Transverse colon (tissue), 4 donors: Measurements from ENCODE around the gene FAM120A. TPM values are rescaled to one million over a fixed set of nuclear protein-coding genes. Genes with fewer than 3 reads are reported as not detected.

Experiments
- DNase-seq: peaks from one replicate; pipeline ENCODE4 v3.0.0-alpha.2; 2019
- H3K27ac ChIP-seq, 4 donors: fragments of 200-600 bp; sonication (generic); 2 replicates each; pipeline ENCODE4 v1.5.1; 2016 to 2018; ENCODE audit warnings: inconsistent platforms in 4 of 4
- H3K27me3 ChIP-seq: fragments of 200-600 bp; sonication (generic); 2 replicates; pipeline ENCODE4 v1.5.1; 2017; ENCODE audit warnings: inconsistent platforms
- H3K36me3 ChIP-seq, 4 donors: fragments of 200-600 bp; sonication (generic); 2 replicates each; pipeline ENCODE4 v1.5.1; 2017 to 2019; ENCODE audit warnings: inconsistent platforms in 4 of 4
- H3K4me1 ChIP-seq, 4 donors: fragments of 200-600 bp; sonication (generic); 2 replicates each; pipeline ENCODE4 v1.5.1; 2017 to 2020; ENCODE audit warnings: inconsistent platforms in 4 of 4
- H3K4me3 ChIP-seq, 4 donors: fragments of 200-600 bp; sonication (generic); 1 replicate in 1 of 4; 2 replicates in 3 of 4; pipeline versions ENCODE4 v1.5.1 to v1.6.1; 2017 to 2019; ENCODE audit warnings: inconsistent platforms in 4 of 4
- H3K9me3 ChIP-seq, 2 donors: fragments of 200-600 bp; sonication (generic); 2 replicates each; pipeline ENCODE4 v1.5.1; 2017 to 2019; ENCODE audit warnings: inconsistent platforms in 2 of 2
- EP300 ChIP-seq: sonication (generic); formaldehyde crosslinking; IDR thresholded peaks from one replicate; pipeline ENCODE4 v1.6.1; 2017; ENCODE audit warnings: antibody characterized with exemption, low read depth
- POLR2A ChIP-seq: fragments of 450-650 bp; IDR thresholded peaks from one replicate; pipeline ENCODE4 v1.6.1; 2016; ENCODE audit warnings: antibody characterized with exemption, mild to moderate bottlenecking, moderate library complexity
- POLR2AphosphoS5 ChIP-seq, 3 donors: sonication (generic); formaldehyde crosslinking; IDR thresholded peaks; one replicate each; pipeline ENCODE4 v1.6.1; 2016; ENCODE audit warnings: antibody characterized with exemption in 3 of 3
- WGBS, 2 donors: methylation state at CpG; one replicate each; pipeline ENCODE4 v1.1.5; 2018; ENCODE audit warnings: low coverage in 1 of 2; 5-methylcytosine and 5-hydroxymethylcytosine counted together
- in situ Hi-C, 4 donors: fragments of 200-750 bp; cut with MboI; loops; one replicate each; pipeline versions ENCODE4 v1.15.0 to v1.15.1; 2017; ENCODE audit warnings: low sequenced_read_pairs in 3 of 4, low pct_ligation_motif_present in 1 of 4, low pct_unique_long_range_greater_than_20kb in 1 of 4
- intact Hi-C: fragments of 100-400 bp; cut with DNase I; formaldehyde crosslinking; loops from one replicate; pipeline ENCODE4 v1.15.1; 2023; ENCODE audit warnings: low total_unique reads
- total RNA-seq, 4 donors: library from RNA; depleted of rRNA; stranded (reverse); fragments of >200 nt; gene quantifications; one replicate each; pipeline ENCODE4 v1.1.0, GENCODE V29; 2016
- TF ChIP-seq, protein P1 (sequence below), 5 experiments: fragments of 200-600 bp in 3 of 5; fragments of 450-650 bp in 2 of 5; sonication (generic) in 3 of 5; IDR thresholded peaks; 1 replicate in 2 of 5; 2 replicates in 3 of 5; pipeline ENCODE4 v1.5.1; 2016 to 2017; ENCODE audit warnings: antibody characterized with exemption in 5 of 5, inconsistent platforms in 3 of 5, mild to moderate bottlenecking in 2 of 5, moderate library complexity in 1 of 5

FAM120A gene
- total RNA-seq, 4 donors from 2014 or later, result 122 to 244 (median 180) TPM

DNA sequence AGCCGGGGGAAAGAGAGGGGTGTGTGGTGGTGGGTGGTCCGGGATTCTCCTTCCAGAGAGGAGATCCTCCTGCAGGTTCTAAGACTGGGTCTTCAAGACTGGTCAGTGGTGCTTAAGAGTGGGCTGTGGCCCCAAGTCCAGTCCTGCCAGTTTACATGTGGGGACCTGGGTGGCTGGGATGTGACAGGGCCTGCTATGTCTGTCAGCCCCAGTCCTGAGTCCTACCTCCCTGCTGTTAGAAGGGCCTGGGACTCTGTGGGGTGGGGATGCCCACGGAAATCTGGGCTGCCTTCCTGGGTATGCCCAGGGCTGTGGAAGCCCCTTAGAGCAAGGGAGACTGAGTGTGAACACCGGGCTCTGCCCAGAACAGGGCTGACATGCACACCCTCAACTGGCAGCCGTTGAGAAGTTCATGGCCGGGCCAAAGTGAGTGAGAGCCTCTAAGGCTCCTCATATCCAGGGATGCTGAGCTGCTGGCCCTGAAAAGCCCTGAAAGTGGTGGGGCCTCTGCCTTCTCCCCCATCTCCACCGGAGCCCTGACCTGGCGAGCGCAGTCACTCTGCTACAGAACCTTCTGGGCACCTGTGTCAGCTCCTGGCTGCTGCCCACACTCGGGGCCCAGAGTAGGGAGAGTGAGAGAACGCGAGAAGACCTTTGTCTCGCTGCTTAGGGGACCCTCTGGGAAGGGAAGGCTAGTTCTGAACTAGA, 126.6 kb downstream of the FAM120A start:
- intact Hi-C loops, result no loop called here
- Histone ChIP-seq H3K9me3 (no peaks in the 10 kb centered on the region), H3K4me3 (peak overlapping the region in 3 of 4 donors; percentile 82 to 98 (median 86)), H3K4me1 (peaks cover 4 to 65% (median 53%) of the 10 kb centered on the region in 4 donors), H3K27me3 (no peaks in the 10 kb centered on the region), H3K36me3 (no peaks in the 10 kb centered on the region), H3K27ac (peak overlapping the region; percentile 85 to 98 (median 94))
- WGBS, 2 donors, result 70 to 100% methylated on average over 1 to 13 of the region's 13 CpGs
- DNase-seq, result no peak
- TF ChIP-seq POLR2A (no peak), EP300 (no peak), POLR2AphosphoS5 (IDR thresholded peaks at IDR 0.05) (no peak)
- TF ChIP-seq, protein P1, sequence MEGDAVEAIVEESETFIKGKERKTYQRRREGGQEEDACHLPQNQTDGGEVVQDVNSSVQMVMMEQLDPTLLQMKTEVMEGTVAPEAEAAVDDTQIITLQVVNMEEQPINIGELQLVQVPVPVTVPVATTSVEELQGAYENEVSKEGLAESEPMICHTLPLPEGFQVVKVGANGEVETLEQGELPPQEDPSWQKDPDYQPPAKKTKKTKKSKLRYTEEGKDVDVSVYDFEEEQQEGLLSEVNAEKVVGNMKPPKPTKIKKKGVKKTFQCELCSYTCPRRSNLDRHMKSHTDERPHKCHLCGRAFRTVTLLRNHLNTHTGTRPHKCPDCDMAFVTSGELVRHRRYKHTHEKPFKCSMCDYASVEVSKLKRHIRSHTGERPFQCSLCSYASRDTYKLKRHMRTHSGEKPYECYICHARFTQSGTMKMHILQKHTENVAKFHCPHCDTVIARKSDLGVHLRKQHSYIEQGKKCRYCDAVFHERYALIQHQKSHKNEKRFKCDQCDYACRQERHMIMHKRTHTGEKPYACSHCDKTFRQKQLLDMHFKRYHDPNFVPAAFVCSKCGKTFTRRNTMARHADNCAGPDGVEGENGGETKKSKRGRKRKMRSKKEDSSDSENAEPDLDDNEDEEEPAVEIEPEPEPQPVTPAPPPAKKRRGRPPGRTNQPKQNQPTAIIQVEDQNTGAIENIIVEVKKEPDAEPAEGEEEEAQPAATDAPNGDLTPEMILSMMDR (IDR thresholded peaks at IDR 0.05), result no peak
- in situ Hi-C loops, result no loop called here

GRCh38 chr9:93578844-93579243, 127.4 kb downstream of the FAM120A start:
- in situ Hi-C loops (no loop called here), intact Hi-C loops (no loop called here)
- DNase-seq, result no peak
- peaks cover 4 to 65% (median 53%) of the 10 kb centered on the region in 4 donors for H3K4me1 ChIP-seq
- 75 to 93% methylated on average over 2 to 5 of the region's 5 CpGs for WGBS, 2 donors
- no peaks in the 10 kb centered on the region for H3K36me3 ChIP-seq
- H3K9me3 ChIP-seq, result no peaks in the 10 kb centered on the region
- H3K27ac ChIP-seq, result peak overlapping the region in 1 of 4 donors; percentile 98
- TF ChIP-seq, protein P1 (IDR thresholded peaks at IDR 0.05), result no peak
- no peak overlapping the region for H3K4me3 ChIP-seq
- H3K27me3 ChIP-seq, result no peaks in the 10 kb centered on the region

DNA sequence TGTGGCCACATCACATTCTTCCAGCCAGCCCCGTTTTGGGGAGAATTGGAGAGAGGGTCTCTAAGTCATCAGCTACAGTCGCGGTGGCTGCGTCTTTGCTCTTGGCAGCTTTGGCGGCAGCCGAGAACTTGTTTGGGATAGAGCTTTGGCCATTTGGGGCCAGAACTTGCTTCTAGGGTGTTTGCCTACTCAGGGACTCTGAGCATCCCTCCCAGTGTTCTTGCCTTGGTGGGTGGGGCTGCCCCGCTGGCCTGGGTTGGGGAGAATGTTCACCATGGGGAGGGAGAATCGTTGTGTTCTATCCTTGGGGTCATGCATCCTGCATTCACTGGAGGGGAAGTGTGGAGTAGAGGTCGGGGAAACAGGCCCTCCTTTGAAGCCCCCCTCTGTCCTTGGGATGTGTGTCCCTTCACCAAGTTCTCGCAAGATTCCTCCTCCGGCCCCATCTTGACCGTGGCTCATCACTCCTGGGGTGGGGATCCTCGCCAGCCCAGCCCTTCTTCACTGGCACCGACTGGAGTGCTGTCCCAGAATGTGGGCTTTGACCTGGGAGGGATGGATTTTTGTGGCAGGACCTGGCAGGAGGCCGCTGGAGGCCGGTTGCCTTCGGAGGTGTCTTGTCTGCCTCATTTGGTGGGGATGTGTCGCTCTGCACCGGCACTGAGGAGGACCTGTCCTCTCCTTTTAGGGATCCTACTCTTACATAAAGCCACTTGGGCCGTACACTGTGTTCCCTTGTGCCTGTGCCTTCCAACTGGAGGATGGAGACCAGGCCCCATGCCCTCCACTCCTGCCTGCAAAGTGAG, 128.4 kb downstream of the FAM120A start:
- 70 to 88% methylated on average over 2 to 20 of the region's 20 CpGs for WGBS, 2 donors
- intact Hi-C loops (no loop called here), in situ Hi-C loops (no loop called here)
- H3K27ac ChIP-seq, result peak overlapping the region in 1 of 4 donors; percentile 12
- no peak for DNase-seq
- H3K27me3 ChIP-seq, result no peaks in the 10 kb centered on the region
- H3K4me1 ChIP-seq, result peaks cover 4 to 62% (median 51%) of the 10 kb centered on the region in 4 donors
- H3K9me3 ChIP-seq, result no peaks in the 10 kb centered on the region
- H3K4me3 ChIP-seq, result no peak overlapping the region
- TF ChIP-seq EP300, result no peak
- no peak for TF ChIP-seq POLR2A
- TF ChIP-seq, protein P1 (IDR thresholded peaks at IDR 0.05), result no peak
- no peak for TF ChIP-seq POLR2AphosphoS5 (IDR thresholded peaks at IDR 0.05)
- H3K36me3 ChIP-seq, result no peaks in the 10 kb centered on the region

- H3K27ac ChIP-seq, result peak overlapping the region in 1 of 4 donors; percentile 62
- DNase-seq, result no peak
Observed at GRCh38 chr9:93580654-93581380, 129.3 kb downstream of the FAM120A start.

More at GRCh38 chr9:93580654-93581380, 129.3 kb downstream of the FAM120A start:
- Histone ChIP-seq H3K9me3 (no peaks in the 10 kb centered on the region), H3K4me1 (peaks cover 0 to 55% (median 44%) of the 10 kb centered on the region in 4 donors), H3K27me3 (no peaks in the 10 kb centered on the region), H3K4me3 (no peak overlapping the region), H3K36me3 (no peaks in the 10 kb centered on the region)
- WGBS, 2 donors, result 47 to 67% methylated on average over 3 to 10 of the region's 10 CpGs
- in situ Hi-C loops, result no loop called here
- TF ChIP-seq POLR2A, result no peak
- TF ChIP-seq, protein P1 (IDR thresholded peaks at IDR 0.05), result no peak
- no peak for TF ChIP-seq POLR2AphosphoS5 (IDR thresholded peaks at IDR 0.05)
- no peak for TF ChIP-seq EP300
- intact Hi-C loops, result no loop called here
